NCI-H748 (cell line): ENCODE results near the gene FAM228A.
A peak's percentile ranks its signal among the peaks of the same experiment; 100 is the strongest.
"Not testable (repeated sequence)": the region's sequence is repeated elsewhere in the genome, so short reads cannot be mapped to it uniquely, and the experiment has no call there.

Experiments
- DNase-seq: peaks from one replicate; lab custom pipeline; 2025; ENCODE audit not compliant: unreplicated experiment; lab: John Stamatoyannopoulos, UW

Gene FAM228A

DNA sequence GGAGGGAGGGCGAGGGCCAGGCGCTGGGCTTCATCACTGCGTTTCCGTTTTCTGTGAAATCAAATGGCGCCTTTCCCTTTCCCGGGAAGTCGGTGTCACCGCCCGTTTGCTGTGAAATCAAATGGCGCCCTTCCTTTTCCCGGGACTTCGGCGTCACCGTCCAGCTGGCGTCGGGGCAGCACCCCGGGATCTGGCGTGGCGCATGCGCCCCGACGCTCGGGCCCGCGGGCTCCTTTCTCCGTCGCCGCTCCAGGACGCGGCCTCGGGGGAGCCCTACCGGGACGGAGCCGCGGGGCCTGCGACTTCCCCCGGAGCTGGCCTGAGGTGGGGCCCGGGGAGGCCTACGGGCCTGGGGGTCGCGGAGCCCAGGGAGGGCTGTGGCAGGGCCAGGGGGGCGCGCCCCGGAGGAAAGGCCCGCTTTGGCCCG lies at the start of gene FAM228A:
TSS of gene FAM228A (plus strand) at position 203 of the 427 bp plus-strand sequence. CDS start 428 bp downstream, outside the sequence.
- no peak for DNase-seq

GRCh38 chr2:24125956-24126355 lies 48.9 kb upstream of the FAM228A start:
- DNase-seq, result no peak

DNA sequence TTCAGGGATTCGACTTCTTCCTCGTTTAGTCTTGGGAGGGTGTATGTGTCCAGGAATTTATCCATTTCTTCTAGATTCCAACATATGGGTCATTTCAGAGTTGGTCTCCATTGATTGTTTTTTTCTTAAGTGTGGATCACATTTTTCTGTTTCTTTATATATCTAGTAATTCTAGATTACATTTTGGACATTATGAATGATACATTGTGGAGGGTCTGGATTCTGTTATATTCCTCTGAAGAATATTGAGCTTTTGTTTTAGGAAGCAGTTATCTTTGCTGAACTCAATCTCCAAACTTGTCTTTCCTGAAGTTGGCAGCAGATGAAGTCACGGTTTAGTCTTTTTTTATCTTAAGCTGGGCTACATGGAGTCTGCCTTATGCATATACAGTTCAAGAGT lies 42.3 kb upstream of the FAM228A start:
- DNase-seq, result no peak

- not testable (repeated sequence) for DNase-seq
Measured at GRCh38 chr2:24140305-24140704, 34.5 kb upstream of the FAM228A start.

- DNase-seq, result no peak
Measured at GRCh38 chr2:24147364-24147763, 27.5 kb upstream of the FAM228A start.

GRCh38 chr2:24152413-24153197 lies 22.2 kb upstream of the FAM228A start:
- no peak for DNase-seq

- DNase-seq, result no peak
Measured at GRCh38 chr2:24153478-24153877, 21.4 kb upstream of the FAM228A start.

- DNase-seq, result peak; percentile 10
Measured at GRCh38 chr2:24158131-24158530, 16.7 kb upstream of the FAM228A start.

DNA sequence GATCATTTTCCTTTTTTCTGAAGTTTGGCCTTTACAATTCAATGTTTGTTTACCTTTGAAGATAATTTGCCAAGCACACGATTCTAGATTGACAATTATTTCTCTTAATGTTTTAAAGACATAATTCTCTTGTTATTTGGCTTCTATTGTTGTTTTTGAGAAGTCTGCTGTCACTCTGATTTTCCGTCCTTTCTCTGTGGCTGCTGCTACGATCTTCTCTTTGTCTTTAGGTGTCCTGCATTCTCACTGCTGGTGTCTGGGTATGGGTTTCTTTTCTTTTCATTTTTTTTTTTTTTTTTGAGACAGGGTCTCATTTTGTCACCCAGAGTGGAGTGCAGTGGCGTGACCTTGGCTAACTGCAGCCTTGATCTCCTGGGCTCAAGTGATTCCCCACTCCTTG lies 15.1 kb upstream of the FAM228A start:
- DNase-seq, result no peak

DNA sequence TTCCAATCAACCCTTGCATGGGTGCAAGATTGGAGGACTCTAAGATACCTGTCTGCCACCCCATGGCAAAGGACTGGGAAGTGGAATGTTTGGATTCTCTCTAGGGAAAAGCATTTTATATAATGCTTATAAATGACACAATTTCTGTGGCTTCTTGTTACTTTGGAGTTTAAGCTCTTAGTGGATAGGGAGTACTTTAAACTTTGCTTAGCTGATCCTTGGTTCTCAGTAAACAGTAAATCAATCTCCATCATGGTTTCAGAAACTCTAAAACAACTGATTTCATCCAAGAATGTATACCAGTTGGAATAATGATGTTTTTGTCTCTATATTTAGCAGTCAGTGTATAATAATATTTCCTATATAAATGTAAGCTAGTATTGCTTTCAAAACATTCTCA lies 14.1 kb upstream of the FAM228A start:
- DNase-seq, result no peak

- DNase-seq, result no peak
Measured at GRCh38 chr2:24162494-24162893, 12.4 kb upstream of the FAM228A start.

- peak; percentile 31 for DNase-seq
Measured at GRCh38 chr2:24163186-24163585, 11.7 kb upstream of the FAM228A start.

DNA sequence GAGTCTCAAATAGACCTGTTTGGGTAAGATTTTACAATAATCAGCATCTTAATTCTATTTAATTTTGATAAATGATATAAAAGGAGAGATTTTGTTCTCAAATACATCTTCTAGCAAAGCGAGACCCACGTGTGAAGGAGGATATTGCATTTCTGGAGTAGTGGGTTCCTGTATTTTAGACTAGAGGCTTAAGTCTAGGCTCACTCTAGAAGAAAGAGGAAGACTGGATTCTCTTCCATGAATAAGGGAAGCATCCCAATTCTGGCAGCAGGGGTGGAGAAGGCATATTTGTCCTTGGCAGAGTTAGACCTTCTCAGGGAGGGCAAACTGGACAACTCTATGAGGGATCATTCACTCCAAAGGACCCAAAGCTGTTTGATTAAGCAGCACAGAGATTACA lies 11.3 kb upstream of the FAM228A start:
- no peak for DNase-seq

DNA sequence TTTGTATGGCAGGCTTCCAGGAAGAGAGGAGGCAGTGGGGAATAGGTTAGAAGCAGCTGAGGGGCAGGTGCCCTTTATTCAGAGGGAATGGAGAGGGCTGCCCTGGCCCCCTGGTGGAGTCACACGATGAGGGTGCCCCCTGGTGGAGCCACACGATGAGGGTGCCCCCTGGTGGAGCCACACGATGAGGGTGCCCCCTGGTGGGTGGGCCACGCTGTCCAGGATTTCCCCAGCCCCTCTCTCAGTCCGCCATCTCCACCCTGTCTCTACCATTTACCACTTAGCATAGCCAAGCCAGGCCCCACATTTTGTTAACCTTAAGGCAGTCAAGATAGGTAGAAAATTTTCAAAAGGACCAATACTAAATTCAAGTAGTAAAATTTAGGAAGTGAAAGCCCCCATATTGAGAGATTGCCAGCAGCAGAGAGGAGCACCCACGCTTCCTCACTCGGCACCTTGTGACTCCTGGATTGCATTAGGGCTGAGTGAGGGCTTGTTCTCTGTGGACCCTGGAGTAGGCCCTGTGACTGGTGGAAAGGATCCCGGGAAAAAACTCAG lies 10.4 kb upstream of the FAM228A start:
- DNase-seq, result peak; percentile 30

DNA sequence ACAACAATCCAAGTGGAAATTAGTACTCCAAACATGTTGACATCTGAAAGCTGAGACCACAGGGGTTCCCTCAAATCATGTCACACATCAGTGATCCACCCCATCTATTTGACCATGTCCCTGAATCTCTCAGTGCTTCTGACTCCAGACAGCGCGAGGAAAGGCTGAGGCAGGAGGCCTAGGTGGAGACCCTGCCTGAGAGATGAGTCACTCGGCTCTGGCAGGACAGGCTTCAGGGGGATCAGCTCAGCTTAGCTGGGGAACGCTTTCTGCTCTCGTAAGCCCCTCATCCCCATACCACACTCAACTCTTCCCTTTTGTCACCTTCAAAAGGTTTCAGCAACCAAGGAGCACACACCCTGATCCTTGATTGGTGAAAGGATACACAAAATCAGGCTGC lies 5.8 kb upstream of the FAM228A start:
- DNase-seq, result no peak

DNA sequence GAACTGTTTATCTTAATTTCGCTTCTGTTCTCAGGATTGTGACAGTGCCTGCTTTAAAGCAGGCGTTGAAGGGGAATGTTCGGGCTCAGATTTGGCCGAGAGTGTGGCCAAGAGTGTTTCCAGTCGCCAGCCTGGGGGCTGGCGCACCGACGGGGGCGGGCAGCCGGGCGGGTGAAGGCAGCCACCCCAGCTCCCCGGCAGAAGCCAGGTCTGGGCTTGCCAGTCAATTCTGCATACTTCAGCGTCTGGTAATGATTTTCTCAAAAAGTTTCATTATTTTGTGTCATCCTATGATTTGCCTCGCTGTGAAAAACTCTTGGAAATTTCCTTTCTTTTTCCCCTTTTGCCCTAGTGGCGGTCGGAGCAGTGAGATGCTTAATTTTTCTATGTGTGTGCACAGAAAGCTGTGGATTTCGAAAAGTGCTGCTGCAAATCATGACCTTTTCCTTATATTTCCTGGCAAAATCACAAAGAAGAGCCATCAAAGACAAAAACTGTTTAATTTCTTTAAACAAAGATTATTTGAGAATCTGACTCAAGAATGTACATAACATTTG lies 856 bp downstream of the FAM228A start:
- DNase-seq, result no peak

DNA sequence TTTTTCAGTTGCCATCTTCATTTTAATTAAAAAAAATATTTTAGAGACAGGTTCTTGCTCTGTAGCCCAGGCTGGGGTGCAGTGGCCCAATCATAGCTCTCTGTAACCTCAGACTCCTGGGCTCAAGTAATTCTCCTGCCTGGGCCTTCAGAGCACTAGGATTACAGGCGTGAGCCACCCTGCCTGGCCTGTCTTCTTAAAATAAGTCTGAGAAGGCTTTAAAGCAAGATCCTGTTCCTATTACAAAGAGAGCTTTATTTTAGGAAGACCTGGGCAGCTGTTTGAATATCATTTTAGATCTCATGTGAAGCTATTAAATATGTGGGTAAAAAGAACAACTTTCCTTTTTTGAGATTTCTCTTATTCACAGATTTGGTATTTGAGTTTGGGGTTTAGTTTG lies 1.5 kb downstream of the FAM228A start:
- no peak for DNase-seq

GRCh38 chr2:24179683-24180082 lies 4.8 kb downstream of the FAM228A start:
- no peak for DNase-seq

DNA sequence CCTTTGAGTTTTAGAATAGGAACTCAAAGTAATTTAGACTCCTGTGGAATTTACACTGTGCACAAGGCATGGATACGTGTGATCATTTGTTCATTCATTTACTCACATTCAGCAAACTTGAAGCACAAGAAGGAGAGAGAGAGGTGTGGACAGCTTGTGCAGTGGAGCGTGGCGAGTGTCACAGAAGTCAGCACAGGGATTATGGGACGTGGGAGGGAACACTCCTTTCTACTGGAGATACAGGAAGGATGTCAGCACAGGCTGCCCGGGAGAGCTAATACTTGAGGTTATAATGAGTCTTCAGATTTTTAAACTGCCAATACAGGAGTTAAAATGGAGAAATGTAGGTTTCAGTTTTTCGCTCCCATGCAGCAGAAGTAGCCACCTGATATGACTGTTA lies 7.0 kb downstream of the FAM228A start:
- DNase-seq, result no peak

DNA sequence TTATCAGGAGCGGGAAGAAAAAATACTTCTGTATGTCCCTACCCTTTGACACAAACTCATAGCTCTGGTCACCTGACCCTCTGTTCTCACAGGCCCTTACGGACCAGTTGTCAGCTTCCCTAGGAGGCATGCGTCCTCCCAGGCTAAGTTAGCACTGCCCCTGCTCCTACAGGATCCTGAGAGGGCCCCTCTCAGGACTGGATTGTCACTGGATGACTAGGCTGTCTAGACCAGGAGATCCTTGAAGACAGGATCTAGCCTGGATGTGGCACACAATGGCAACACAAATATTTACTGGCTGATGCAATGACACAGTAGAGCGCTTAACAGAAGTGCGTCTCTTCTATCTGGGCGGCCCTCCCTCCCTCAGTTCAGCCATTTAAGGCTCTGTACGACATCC lies 7.7 kb downstream of the FAM228A start:
- peak; percentile 26 for DNase-seq

GRCh38 chr2:24183366-24184069 lies 8.7 kb downstream of the FAM228A start:
- DNase-seq, result no peak

DNA sequence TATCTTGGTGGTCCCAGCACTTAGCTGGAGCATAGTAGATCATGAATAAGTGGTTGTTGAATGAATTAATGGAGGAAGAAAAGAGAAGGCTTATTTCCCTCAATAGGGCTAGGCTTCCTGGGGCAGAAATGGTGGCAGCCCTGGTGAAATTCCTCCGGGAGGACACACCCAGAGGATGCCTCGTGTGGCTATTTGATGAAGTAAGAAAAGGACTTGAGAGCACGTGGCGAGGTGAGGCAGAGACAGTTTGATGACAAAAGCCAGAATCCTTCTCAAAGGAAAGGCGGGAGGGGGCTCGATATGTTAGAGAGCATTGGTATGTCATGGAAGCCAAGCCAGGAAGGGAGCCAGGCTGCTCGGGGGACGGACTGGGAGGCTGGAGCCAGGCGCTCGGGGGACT lies 14.7 kb downstream of the FAM228A start:
- DNase-seq, result no peak
